ENCODE measurements around the gene PNPLA6.
A peak's percentile ranks its signal among the peaks of the same experiment; 100 is the strongest.

PNPLA6 gene

GRCh38 chr19:7535047-7535997 is at the start of gene PNPLA6:
Gene PNPLA6, plus strand, starts transcription at chr19:7535717. Its CDS starts 72 bp downstream, at chr19:7535789.
- DNase-seq: peak; percentile 98

DNA sequence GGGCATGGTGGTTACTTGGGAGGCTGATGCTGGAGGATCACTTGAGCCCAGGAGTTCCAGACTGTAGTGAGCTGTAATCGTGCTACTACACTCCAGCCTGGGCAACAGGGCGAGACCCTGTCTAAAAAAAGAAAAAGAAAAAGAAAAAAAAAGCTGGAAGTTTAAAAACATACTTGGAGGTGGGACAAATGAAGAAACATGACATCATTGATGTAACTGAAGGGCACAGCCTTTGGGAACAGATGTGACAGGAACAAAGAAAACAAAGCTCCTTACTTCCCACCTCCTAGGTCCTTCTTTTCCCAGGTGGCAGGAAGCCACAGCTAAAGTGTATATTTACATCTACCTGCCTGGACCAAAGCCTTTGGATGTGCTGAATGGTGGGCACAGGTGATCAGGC is 48.6 kb upstream of the PNPLA6 start:
- DNase-seq: no peak

- DNase-seq: peak; percentile 96
Measured at GRCh38 chr19:7488736-7489353, 46.7 kb upstream of the PNPLA6 start, which contains the start of gene PEX11G. Gene PEX11G, minus strand, starts transcription at chr19:7489035. Its CDS starts 25 bp downstream, at chr19:7489010.

DNA sequence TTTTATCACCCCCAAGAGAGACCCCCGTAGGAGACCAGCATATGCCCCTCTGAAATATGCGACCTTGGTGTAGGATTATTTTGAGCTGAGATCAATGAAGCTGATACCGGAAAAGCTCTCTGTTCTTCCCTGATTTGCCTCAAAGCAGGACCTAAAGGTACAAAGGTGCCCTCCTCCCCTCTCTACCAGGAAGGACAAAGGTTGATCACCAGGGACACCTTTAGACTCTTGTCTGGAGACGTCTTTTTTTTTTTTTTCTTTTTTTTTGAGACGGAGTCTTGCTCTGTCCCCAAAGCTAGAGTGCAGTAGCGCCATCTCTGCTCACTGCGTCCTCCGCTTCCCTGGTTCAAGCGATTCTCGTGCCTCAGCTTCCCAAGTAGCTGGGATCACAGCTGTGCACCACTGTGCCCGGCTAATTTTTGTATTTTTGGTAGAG is 45.9 kb upstream of the PNPLA6 start:
- DNase-seq: no peak

DNA sequence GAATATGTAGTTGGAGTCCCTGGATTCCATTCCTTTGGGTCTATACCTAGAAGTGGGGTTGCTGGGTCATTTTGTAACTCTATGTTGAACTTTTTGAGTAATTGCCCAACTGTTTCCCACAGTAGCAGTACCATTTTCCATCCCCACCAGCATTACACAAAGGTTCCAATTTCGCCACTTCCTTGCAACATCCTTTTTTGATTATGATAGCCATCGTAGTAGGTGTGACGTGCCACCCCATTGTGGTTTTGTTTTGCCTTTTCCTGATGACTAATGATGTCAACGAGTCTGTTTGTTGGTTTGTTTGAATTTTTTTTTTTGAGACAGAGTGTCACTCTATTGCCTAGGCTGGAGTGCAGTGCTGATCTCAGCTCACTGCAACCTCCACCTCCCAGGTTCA is 43.4 kb upstream of the PNPLA6 start:
- no peak for DNase-seq

- DNase-seq: no peak
Measured at GRCh38 chr19:7492558-7492957, 43.0 kb upstream of the PNPLA6 start.

GRCh38 chr19:7494416-7495098 is 41.0 kb upstream of the PNPLA6 start:
- peak; percentile 77 for DNase-seq

- DNase-seq: no peak
Measured at GRCh38 chr19:7497292-7497691, 38.2 kb upstream of the PNPLA6 start.

- DNase-seq: peak; percentile 95
Measured at GRCh38 chr19:7500811-7501450, 34.6 kb upstream of the PNPLA6 start.

DNA sequence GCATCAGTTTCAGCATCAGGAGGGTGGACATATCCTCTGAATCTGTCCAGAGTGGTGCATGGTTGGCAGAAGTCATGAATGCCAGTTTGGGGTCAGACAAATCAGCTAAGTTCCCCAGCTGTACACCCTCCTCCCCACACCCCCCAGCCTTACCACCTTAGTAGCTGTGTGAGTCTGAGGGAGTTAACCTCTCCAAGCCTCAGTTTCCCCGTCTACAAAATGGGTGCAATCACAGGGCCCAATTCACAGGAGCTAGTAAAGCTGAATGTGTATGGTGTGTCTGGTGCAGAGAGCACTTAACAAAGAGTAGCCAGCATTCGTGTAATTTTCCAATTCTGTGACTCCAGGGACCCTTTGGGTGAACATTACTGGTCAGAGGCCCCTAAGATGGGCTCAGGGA is 33.0 kb upstream of the PNPLA6 start:
- no peak for DNase-seq

DNA sequence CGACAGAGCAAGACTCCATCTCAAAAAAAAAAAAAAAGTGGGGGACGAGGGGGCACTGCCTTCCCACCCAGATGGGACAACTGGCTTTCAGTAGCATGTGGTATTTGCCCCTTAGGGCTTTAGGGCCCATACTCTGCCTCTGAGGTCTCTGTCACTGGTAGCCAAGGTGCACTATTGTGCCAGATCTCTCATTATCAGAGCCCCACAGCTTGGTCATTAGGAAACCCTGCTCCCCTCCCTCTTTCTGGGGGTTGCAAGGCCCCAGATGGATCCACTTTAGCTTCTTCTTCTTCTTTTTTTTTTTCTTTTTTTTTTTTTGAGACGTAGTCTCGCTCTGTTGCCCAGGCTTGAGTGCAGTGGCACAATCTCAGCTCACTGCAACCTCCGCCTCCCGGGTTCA is 30.8 kb upstream of the PNPLA6 start:
- DNase-seq: no peak

DNA sequence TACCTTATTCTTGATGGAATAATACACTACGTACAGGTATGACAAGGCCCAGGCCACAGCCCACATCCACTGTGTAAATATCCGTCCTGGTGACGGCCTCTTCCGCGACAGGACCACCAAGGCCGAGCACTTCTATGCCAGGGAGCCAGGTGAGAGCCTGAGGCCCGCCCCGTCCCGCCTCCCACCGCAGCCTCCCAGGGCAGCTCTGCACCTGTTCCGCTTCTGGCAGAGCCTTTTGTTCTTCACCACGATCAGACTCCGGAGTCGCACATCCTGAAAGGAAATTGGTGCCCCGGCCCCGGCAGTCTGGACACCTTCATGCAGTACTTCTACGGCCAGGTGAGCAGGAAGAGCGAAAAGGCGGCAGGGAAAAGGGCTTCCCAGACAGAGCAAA is 30.2 kb upstream of the PNPLA6 start:
- DNase-seq: no peak

DNA sequence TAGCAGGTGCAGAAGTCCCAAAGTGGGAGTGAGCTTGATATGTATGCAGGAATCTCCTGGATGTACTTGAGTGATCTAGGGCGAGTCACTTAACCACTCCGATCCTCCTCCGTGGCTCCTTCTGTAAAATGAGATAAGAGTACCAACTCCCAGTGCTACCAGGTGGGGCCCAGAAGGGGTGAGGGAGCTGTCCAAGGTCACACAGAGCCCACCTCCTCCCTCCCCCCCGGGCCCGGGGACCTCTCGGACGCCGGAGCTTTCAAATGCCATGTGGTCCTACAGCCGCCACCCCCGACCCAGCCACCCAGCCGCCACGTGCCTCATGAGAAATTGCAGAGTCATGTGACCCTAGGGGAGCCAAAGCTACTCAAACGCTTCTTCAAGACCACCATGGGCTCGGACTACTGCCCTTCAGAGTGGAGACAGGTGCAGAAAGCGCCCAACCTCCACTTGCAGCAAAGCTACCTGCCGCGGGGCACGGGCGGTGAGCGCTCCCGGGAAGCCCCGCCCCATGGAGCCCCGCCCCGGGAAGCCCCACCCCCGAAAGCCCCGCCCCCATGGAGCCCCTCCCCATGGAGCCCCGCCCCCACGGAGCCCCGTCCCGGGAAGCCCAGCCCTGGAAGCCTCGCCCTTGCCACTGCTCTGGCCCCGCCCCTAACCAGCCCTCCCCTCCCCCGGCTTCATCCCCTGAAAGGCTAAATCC is 29.7 kb upstream of the PNPLA6 start:
- DNase-seq: no peak

- peak; percentile 65 for DNase-seq
Measured at GRCh38 chr19:7506385-7507328, 28.9 kb upstream of the PNPLA6 start.

DNA sequence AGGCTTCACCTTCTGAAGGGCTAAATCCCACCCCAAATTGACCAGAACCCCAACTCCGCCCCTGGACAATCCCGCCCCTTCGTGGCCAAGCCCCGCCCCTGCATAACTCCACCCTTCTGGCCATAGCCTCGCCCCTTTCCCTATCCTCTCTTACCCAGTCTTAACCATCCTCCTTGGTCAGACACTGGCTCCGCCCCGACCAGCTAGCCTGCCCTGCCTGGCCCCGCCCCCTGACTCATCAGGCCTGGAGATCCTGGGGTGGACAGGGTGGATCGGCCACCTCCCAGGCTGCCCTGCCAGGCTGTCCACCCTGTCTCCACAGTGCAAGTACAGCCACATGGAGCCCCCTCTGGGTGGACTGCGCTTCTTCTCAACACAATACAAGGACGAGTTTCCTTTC is 27.6 kb upstream of the PNPLA6 start:
- no peak for DNase-seq

GRCh38 chr19:7509625-7510024 is 25.9 kb upstream of the PNPLA6 start:
- DNase-seq: no peak

DNA sequence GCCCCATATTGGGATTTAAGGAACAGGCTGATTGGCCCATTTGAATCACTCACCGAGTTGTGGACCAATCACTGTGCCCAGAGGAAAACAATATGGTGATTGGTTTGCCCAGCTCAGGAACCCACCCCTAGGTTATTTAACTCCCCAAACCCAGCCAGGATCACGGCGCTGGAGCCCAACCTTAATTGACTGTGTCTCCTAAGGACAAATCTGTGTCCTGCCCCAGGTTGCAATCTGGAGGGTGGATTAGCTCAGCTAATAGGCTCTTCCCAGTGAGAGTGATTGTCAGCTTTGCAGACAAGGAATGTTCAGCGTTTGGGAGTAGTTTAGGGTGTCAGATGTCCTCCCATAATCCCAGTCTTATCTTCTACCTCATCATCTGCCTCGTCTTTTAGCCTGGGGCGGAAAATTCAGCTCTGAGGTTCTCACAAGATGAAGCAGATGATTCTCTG is 23.1 kb upstream of the PNPLA6 start:
- peak; percentile 35 for DNase-seq

GRCh38 chr19:7513809-7514642 is 21.5 kb upstream of the PNPLA6 start:
- no peak for DNase-seq

DNA sequence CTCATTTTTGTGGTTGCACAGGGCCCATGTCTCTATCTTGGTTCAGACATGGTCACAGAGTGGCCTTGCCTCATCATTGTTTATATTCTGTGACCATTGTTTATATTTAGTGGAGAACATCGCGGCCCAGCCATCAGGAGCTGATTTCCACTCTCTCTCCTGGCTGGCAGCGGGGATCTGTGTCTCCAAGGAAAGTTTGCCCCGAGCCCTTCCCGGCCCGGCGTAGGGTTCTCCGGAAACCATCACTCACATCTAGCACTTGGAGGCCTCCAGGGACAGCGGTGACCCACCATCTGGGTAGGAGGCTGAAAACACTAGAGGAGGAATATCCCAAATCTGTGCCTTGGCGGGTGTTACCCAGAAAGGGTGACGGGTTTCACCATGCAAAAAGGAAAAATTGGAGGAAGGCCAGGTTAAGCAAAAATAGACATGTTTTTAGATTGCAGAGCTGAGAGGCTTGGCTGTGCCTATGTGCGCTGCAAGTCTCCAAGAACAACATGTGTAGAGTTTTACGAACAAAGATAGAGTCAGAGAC is 20.3 kb upstream of the PNPLA6 start:
- no peak for DNase-seq

DNA sequence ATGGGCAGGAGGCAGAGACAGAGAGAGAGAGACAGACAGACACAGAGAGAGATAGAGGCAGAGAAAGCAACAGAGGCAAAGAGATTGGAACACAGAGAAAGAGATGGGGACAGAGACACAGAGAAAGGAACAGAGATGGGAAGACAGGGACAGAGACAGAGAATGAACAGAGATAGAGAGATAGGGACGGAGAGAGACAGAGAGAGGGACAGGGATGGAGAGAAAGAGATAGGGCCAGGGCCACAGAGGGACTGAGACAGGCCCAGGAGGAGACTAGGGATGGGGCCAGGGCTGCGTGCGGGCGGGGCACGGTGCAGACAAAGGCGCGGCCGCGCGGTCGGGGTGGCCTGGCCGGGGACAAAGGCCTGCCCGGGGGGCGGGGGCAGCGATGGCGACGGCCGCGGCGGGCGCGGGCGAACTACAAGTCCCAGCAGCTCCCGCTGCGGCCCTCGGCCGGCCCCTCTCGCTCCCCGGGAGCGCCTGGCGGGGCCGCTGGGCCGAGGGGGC is 19.8 kb upstream of the PNPLA6 start, which contains the start of gene ZNF358:
Gene ZNF358 (plus strand): TSS at position 459 of the 507 bp plus-strand sequence. CDS start 3,140 bp downstream, outside the sequence.
- peak; percentile 81 for DNase-seq

Measured in retina (tissue), 1 donor.